B cell (primary cell): Measurements from ENCODE around the gene SLC25A25.

Experiments used
- EZH2 ChIP-seq: IDR thresholded peaks from 2 replicates; pipeline ENCODE4 v1.6.1; 2012; ENCODE audit warnings: borderline replicate concordance, low read depth, mild to moderate bottlenecking, moderate library complexity, low read length; ENCODE audit not compliant: insufficient read depth, poor library complexity, severe bottlenecking
- TF ChIP-seq, protein P1 (sequence below): fragments of 200-600 bp; IDR thresholded peaks from one replicate; pipeline ENCODE4 v1.8.0; 2022; ENCODE audit warnings: antibody characterized with exemption, mild to moderate bottlenecking

- TF ChIP-seq, protein P1, sequence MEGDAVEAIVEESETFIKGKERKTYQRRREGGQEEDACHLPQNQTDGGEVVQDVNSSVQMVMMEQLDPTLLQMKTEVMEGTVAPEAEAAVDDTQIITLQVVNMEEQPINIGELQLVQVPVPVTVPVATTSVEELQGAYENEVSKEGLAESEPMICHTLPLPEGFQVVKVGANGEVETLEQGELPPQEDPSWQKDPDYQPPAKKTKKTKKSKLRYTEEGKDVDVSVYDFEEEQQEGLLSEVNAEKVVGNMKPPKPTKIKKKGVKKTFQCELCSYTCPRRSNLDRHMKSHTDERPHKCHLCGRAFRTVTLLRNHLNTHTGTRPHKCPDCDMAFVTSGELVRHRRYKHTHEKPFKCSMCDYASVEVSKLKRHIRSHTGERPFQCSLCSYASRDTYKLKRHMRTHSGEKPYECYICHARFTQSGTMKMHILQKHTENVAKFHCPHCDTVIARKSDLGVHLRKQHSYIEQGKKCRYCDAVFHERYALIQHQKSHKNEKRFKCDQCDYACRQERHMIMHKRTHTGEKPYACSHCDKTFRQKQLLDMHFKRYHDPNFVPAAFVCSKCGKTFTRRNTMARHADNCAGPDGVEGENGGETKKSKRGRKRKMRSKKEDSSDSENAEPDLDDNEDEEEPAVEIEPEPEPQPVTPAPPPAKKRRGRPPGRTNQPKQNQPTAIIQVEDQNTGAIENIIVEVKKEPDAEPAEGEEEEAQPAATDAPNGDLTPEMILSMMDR, result no peak
- no peak for TF ChIP-seq EZH2
Measured at GRCh38 chr9:128105538-128106175, 37.6 kb downstream of the SLC25A25 start.
